Astrocyte (in vitro differentiated cells and primary cell): Measurements from ENCODE around the gene IGSF3. TPM values are rescaled to one million over a fixed set of nuclear protein-coding genes. Genes with fewer than 3 reads are reported as not detected.

Source experiments
- DNase-seq: peaks from one replicate; pipeline ENCODE4 v3.0.0-alpha.2; 2010; ENCODE audit warnings: low read depth
- FAIRE-seq: peaks from 2 replicates; lab custom pipeline; 2011; peaks lifted over from hg19 to GRCh38; lab: Jason Lieb, UNC
- H2AFZ ChIP-seq: 2 replicates; pipeline ENCODE4 v1.6.0; 2012; ENCODE audit warnings: low read depth, low read length, inconsistent platforms
- H3K27ac ChIP-seq: 2 replicates; pipeline ENCODE4 v1.5.1; 2011; ENCODE audit warnings: low read depth, low read length, inconsistent platforms
- H3K27me3 ChIP-seq: 2 replicates; pipeline ENCODE4 v1.6.0; 2011; ENCODE audit warnings: low read length, inconsistent platforms; ENCODE audit not compliant: insufficient read depth
- H3K36me3 ChIP-seq: 2 replicates; pipeline ENCODE4 v1.5.1; 2011; ENCODE audit warnings: low read length, inconsistent platforms; ENCODE audit not compliant: insufficient read depth
- H3K4me1 ChIP-seq: 2 replicates; pipeline ENCODE4 v1.5.1; 2011; ENCODE audit warnings: low read length, inconsistent platforms; ENCODE audit not compliant: insufficient read depth
- H3K4me2 ChIP-seq: 2 replicates; pipeline ENCODE4 v1.6.0; 2012; ENCODE audit warnings: low read length, inconsistent platforms
- H3K4me3 ChIP-seq: 2 replicates; pipeline ENCODE4 v1.5.1; 2011; ENCODE audit warnings: low read depth, mild to moderate bottlenecking, low read length, inconsistent platforms; ENCODE audit not compliant: insufficient read depth
- H3K79me2 ChIP-seq: 2 replicates; pipeline ENCODE4 v1.6.0; 2012; ENCODE audit warnings: mild to moderate bottlenecking, low read length, inconsistent platforms; ENCODE audit not compliant: insufficient read depth
- H3K9ac ChIP-seq: 2 replicates; pipeline ENCODE4 v1.6.0; 2012; ENCODE audit warnings: mild to moderate bottlenecking, low read length, inconsistent platforms
- H3K9me3 ChIP-seq: 2 replicates; pipeline ENCODE4 v1.5.1; 2012; ENCODE audit warnings: low read depth, mild to moderate bottlenecking, low read length, inconsistent platforms; ENCODE audit not compliant: insufficient read depth
- H4K20me1 ChIP-seq: 2 replicates; pipeline ENCODE4 v1.6.0; 2012; ENCODE audit warnings: low read length, inconsistent platforms; ENCODE audit not compliant: insufficient read depth
- H3K27ac Mint-ChIP-seq: one replicate; pipeline ENCODE4 v1.8.0; 2021; ENCODE audit warnings: mild to moderate bottlenecking, mixed read lengths; ENCODE audit not compliant: unreplicated experiment
- H3K27me3 Mint-ChIP-seq: one replicate; pipeline ENCODE4 v1.8.0; 2021; ENCODE audit warnings: low read depth, mixed read lengths; ENCODE audit not compliant: unreplicated experiment
- H3K36me3 Mint-ChIP-seq: one replicate; pipeline ENCODE4 v1.8.0; 2021; ENCODE audit warnings: low read depth, mixed read lengths; ENCODE audit not compliant: unreplicated experiment
- H3K4me1 Mint-ChIP-seq: one replicate; pipeline ENCODE4 v1.8.0; 2021; ENCODE audit warnings: low read depth, mixed read lengths; ENCODE audit not compliant: unreplicated experiment
- H3K4me3 Mint-ChIP-seq: one replicate; pipeline ENCODE4 v1.8.0; 2021; ENCODE audit warnings: mild to moderate bottlenecking, moderate library complexity, mixed read lengths; ENCODE audit not compliant: unreplicated experiment
- H3K9me3 Mint-ChIP-seq: one replicate; pipeline ENCODE4 v1.8.0; 2021; ENCODE audit warnings: mild to moderate bottlenecking, mixed read lengths; ENCODE audit not compliant: unreplicated experiment
- CTCF ChIP-seq: IDR thresholded peaks from 2 replicates; pipeline ENCODE4 v1.5.1; 2011; ENCODE audit warnings: low read depth, mild to moderate bottlenecking, inconsistent platforms, low read length, moderate library complexity; ENCODE audit not compliant: insufficient read depth
- EZH2 ChIP-seq: IDR thresholded peaks from 2 replicates; pipeline ENCODE4 v1.6.1; 2012; ENCODE audit warnings: mild to moderate bottlenecking, low read length, inconsistent platforms; ENCODE audit not compliant: insufficient read depth
- total RNA-seq: library from RNA; stranded (reverse); gene quantifications from 2 replicates; pipeline ENCODE4 v1.2.1, GENCODE V29; 2021

IGSF3 gene
- total RNA-seq, 1 donor from 2014 or later: 11.7 TPM

- Histone ChIP-seq H3K9ac (no peak overlapping the region), H3K9me3 (no peaks in the 10 kb centered on the region), H3K4me3 (no peak overlapping the region), H3K36me3 (no peaks in the 10 kb centered on the region), H3K4me2 (no peak overlapping the region), H3K79me2 (no peaks in the 10 kb centered on the region), H4K20me1 (no peaks in the 10 kb centered on the region), H2AFZ (no peak overlapping the region), H3K4me1 (no peaks in the 10 kb centered on the region), H3K27me3 (peaks cover 3% of the 10 kb centered on the region), H3K27ac (no peak overlapping the region)
- Mint-ChIP-seq H3K4me3 (no peak overlapping the region), H3K27me3 (no peaks in the 10 kb centered on the region), H3K9me3 (no peaks in the 10 kb centered on the region), H3K4me1 (peaks cover 7% of the 10 kb centered on the region), H3K36me3 (no peaks in the 10 kb centered on the region), H3K27ac (no peak overlapping the region)
- no peak for FAIRE-seq
- DNase-seq: no peak
- no peak for TF ChIP-seq CTCF
- TF ChIP-seq EZH2: no peak
These were observed 15.2 kb upstream of the IGSF3 start for GRCh38 chr1:116682641-116683221.

GRCh38 chr1:116681343-116681899 lies 13.9 kb upstream of the IGSF3 start:
- Histone ChIP-seq H3K36me3 (no peaks in the 10 kb centered on the region), H3K9me3 (no peaks in the 10 kb centered on the region), H3K9ac (no peak overlapping the region), H3K4me3 (no peak overlapping the region), H2AFZ (no peak overlapping the region), H4K20me1 (no peaks in the 10 kb centered on the region), H3K4me1 (no peaks in the 10 kb centered on the region), H3K27ac (no peak overlapping the region), H3K79me2 (no peaks in the 10 kb centered on the region), H3K4me2 (no peak overlapping the region), H3K27me3 (peaks cover 6% of the 10 kb centered on the region)
- Mint-ChIP-seq H3K9me3 (no peaks in the 10 kb centered on the region), H3K36me3 (no peaks in the 10 kb centered on the region), H3K27ac (no peak overlapping the region), H3K4me1 (no peaks in the 10 kb centered on the region), H3K4me3 (no peak overlapping the region), H3K27me3 (peaks cover 8% of the 10 kb centered on the region)
- DNase-seq (no peak), FAIRE-seq (no peak)
- no peak for TF ChIP-seq EZH2
- TF ChIP-seq CTCF: no peak

GRCh38 chr1:116680752-116681151 lies 13.2 kb upstream of the IGSF3 start:
- no peak overlapping the region for H3K4me3 Mint-ChIP-seq
- Histone ChIP-seq H2AFZ (no peak overlapping the region), H3K36me3 (no peaks in the 10 kb centered on the region), H3K4me2 (no peak overlapping the region), H3K4me1 (no peaks in the 10 kb centered on the region), H3K27me3 (peaks cover 9% of the 10 kb centered on the region), H4K20me1 (no peaks in the 10 kb centered on the region), H3K4me3 (no peak overlapping the region), H3K9ac (no peak overlapping the region), H3K9me3 (no peaks in the 10 kb centered on the region), H3K79me2 (no peaks in the 10 kb centered on the region), H3K27ac (no peak overlapping the region)
- H3K4me1 Mint-ChIP-seq: no peaks in the 10 kb centered on the region
- no peaks in the 10 kb centered on the region for H3K36me3 Mint-ChIP-seq
- FAIRE-seq (no peak), DNase-seq (no peak)
- peaks cover 11% of the 10 kb centered on the region for H3K27me3 Mint-ChIP-seq
- no peak for TF ChIP-seq CTCF
- no peak for TF ChIP-seq EZH2
- no peaks in the 10 kb centered on the region for H3K9me3 Mint-ChIP-seq
- H3K27ac Mint-ChIP-seq: no peak overlapping the region
